MM.1S (cell line): ENCODE measurements around the gene NPEPL1.

Experiments used
- DNase-seq: peaks from one replicate; pipeline ENCODE4 v3.0.0-alpha.2; 2015
- H2AFZ ChIP-seq: fragments of 300-600 bp; sonication (generic); 2 replicates; pipeline ENCODE4 v1.6.0; 2016; ENCODE audit warnings: antibody characterized with exemption, low read length
- H3F3A ChIP-seq: fragments of 300-600 bp; sonication (generic); 2 replicates; pipeline ENCODE4 v1.6.1; 2016; ENCODE audit warnings: mild to moderate bottlenecking, antibody characterized with exemption, low read length, moderate library complexity, mixed read lengths; ENCODE audit not compliant: insufficient read depth
- H3K27ac ChIP-seq: fragments of 300-600 bp; sonication (generic); 2 replicates; pipeline ENCODE4 v1.5.1; 2016; ENCODE audit warnings: mild to moderate bottlenecking, low read length
- H3K27me3 ChIP-seq: fragments of 300-600 bp; sonication (generic); replicated peaks from 2 replicates; pipeline ENCODE4 v1.6.0; 2016; ENCODE audit warnings: low read length; ENCODE audit not compliant: insufficient read depth
- H3K36me3 ChIP-seq: fragments of 300-600 bp; sonication (generic); replicated peaks from 2 replicates; pipeline ENCODE4 v1.6.1; 2016; ENCODE audit warnings: mild to moderate bottlenecking, low read length, mixed read lengths; ENCODE audit not compliant: insufficient read depth
- H3K4me1 ChIP-seq: fragments of 300-600 bp; sonication (generic); 2 replicates; pipeline ENCODE4 v1.6.1; 2016; ENCODE audit warnings: low read length, mixed read lengths
- H3K4me2 ChIP-seq: fragments of 300-600 bp; sonication (generic); 2 replicates; pipeline ENCODE4 v1.6.0; 2016; ENCODE audit warnings: low read depth, low read length
- H3K4me3 ChIP-seq: fragments of 300-600 bp; sonication (generic); 2 replicates; pipeline ENCODE4 v1.5.1; 2016; ENCODE audit warnings: low read length, mixed read lengths
- H3K79me2 ChIP-seq: fragments of 300-600 bp; sonication (generic); 2 replicates; pipeline ENCODE4 v1.6.1; 2016; ENCODE audit warnings: mixed run types, low read length, mixed read lengths
- H3K9ac ChIP-seq: fragments of 300-600 bp; sonication (generic); 2 replicates; pipeline ENCODE4 v1.6.1; 2016; ENCODE audit warnings: low read length, mixed read lengths
- H3K9me2 ChIP-seq: fragments of 300-600 bp; sonication (generic); replicated peaks from 2 replicates; pipeline ENCODE4 v1.6.1; 2016; ENCODE audit warnings: mild to moderate bottlenecking, low read length, mixed read lengths; ENCODE audit not compliant: insufficient read depth
- H3K9me3 ChIP-seq: fragments of 300-600 bp; sonication (generic); replicated peaks from 2 replicates; pipeline ENCODE4 v1.6.1; 2016; ENCODE audit warnings: mild to moderate bottlenecking, low read length, mixed read lengths; ENCODE audit not compliant: insufficient read depth
- H4K20me1 ChIP-seq: fragments of 300-600 bp; sonication (generic); 2 replicates; pipeline ENCODE4 v1.6.1; 2016; ENCODE audit warnings: mild to moderate bottlenecking, low read length, moderate library complexity, mixed read lengths; ENCODE audit not compliant: insufficient read depth
- EZH2 ChIP-seq: fragments of 300-600 bp; sonication (generic); optimal IDR thresholded peaks from 2 replicates; pipeline ENCODE3; 2017; ENCODE audit warnings: low read depth, mild to moderate bottlenecking, antibody characterized with exemption, low read length, mixed read lengths
- EZH2phosphoT487 ChIP-seq: fragments of 300-600 bp; sonication (generic); IDR thresholded peaks from 2 replicates; pipeline ENCODE4 v1.6.1; 2018; ENCODE audit warnings: antibody characterized with exemption, low read length
- TF ChIP-seq, protein P1 (sequence below): fragments of 300-600 bp; sonication (generic); IDR thresholded peaks from 2 replicates; pipeline ENCODE4 v1.5.1; 2016; ENCODE audit warnings: antibody characterized with exemption, low read length, mixed read lengths

NPEPL1 gene

DNA sequence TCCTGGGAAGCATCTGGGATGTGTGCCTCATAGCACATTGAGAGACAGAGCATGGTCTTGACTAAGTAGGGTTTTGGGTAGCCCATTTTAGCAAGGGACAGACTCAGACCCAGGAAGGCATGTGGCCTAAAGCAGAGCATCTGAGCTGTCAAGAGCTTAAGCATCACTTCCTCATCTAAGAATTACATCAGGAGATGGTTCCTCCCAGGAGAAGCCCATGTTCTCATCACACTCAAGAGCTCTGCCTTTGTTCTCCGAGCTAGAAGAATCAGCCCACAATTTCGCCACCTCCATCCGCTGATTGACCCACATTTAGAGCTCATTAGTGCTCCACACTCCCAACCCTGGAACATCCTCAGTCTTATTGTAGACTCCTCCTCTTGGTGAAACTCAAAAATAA is 68.3 kb downstream of the NPEPL1 start:
- Histone ChIP-seq H3K27ac (no peak overlapping the region), H3K9ac (no peak overlapping the region), H3K79me2 (no peaks in the 10 kb centered on the region), H3K4me3 (no peak overlapping the region), H3K4me2 (no peak overlapping the region), H2AFZ (no peak overlapping the region), H3K4me1 (no peaks in the 10 kb centered on the region), H3K9me3 (no peaks in the 10 kb centered on the region), H3K27me3 (peaks cover 97% of the 10 kb centered on the region), H3K36me3 (no peaks in the 10 kb centered on the region), H3F3A (no peaks in the 10 kb centered on the region), H3K9me2 (no peaks in the 10 kb centered on the region), H4K20me1 (no peaks in the 10 kb centered on the region)
- DNase-seq, result no peak
- TF ChIP-seq, protein P1, sequence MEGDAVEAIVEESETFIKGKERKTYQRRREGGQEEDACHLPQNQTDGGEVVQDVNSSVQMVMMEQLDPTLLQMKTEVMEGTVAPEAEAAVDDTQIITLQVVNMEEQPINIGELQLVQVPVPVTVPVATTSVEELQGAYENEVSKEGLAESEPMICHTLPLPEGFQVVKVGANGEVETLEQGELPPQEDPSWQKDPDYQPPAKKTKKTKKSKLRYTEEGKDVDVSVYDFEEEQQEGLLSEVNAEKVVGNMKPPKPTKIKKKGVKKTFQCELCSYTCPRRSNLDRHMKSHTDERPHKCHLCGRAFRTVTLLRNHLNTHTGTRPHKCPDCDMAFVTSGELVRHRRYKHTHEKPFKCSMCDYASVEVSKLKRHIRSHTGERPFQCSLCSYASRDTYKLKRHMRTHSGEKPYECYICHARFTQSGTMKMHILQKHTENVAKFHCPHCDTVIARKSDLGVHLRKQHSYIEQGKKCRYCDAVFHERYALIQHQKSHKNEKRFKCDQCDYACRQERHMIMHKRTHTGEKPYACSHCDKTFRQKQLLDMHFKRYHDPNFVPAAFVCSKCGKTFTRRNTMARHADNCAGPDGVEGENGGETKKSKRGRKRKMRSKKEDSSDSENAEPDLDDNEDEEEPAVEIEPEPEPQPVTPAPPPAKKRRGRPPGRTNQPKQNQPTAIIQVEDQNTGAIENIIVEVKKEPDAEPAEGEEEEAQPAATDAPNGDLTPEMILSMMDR, result no peak
- TF ChIP-seq EZH2phosphoT487, result no peak
- no peak for TF ChIP-seq EZH2

DNA sequence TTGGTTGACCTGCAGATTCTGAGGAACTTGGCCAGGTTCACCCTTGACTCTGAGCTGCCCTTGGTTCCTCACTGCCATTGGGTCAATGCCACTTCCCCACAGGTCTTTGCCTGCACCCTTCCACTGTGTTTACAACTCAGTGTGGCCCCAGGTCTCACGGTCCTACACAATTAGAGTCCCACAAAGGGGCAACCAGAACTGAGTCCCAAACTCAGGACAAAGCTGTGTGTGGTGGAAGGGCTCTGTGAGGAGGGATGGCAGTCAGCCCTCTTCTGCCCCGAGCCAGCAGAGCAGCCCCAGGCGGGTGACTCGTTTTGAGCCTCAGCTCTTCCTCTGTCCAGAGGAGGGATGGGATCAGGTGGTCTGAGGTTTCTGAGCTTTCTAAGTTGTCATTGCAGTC is 69.5 kb downstream of the NPEPL1 start:
- Histone ChIP-seq H3K36me3 (no peaks in the 10 kb centered on the region), H2AFZ (no peak overlapping the region), H3K4me1 (no peaks in the 10 kb centered on the region), H3K4me2 (no peak overlapping the region), H3K27me3 (peaks cover 97% of the 10 kb centered on the region), H4K20me1 (no peaks in the 10 kb centered on the region), H3K79me2 (no peaks in the 10 kb centered on the region), H3K9ac (no peak overlapping the region), H3K4me3 (no peak overlapping the region), H3K27ac (no peak overlapping the region), H3F3A (no peaks in the 10 kb centered on the region), H3K9me2 (no peaks in the 10 kb centered on the region), H3K9me3 (no peaks in the 10 kb centered on the region)
- DNase-seq, result no peak
- TF ChIP-seq, protein P1, result no peak
- no peak for TF ChIP-seq EZH2
- TF ChIP-seq EZH2phosphoT487, result no peak

DNA sequence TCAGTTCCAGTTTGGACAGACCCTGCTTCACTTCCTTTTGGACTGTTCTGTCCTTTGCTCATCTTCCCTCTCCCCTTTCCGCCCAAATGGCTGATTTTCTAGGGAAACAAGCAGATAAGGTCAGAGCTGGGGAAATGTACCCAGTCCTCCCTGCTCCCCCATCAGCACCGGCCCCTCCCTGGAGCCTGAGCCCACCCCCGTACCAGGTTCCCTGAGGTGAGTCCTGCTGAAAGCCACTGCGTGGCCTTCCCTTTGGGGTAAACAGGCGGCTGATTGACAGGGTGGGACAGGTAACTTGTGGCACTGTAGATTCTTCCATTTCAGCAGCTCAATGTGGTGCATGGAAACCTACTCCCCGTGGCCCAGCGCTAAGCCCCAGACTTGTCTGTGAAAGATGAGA is 70.5 kb downstream of the NPEPL1 start:
- Histone ChIP-seq H3K27ac (no peak overlapping the region), H2AFZ (no peak overlapping the region), H3K79me2 (no peaks in the 10 kb centered on the region), H3K36me3 (no peaks in the 10 kb centered on the region), H3K9ac (no peak overlapping the region), H3K4me1 (no peaks in the 10 kb centered on the region), H3K4me2 (no peak overlapping the region), H3K27me3 (peaks cover 97% of the 10 kb centered on the region), H3K4me3 (no peak overlapping the region), H3K9me2 (no peaks in the 10 kb centered on the region), H4K20me1 (no peaks in the 10 kb centered on the region), H3F3A (no peaks in the 10 kb centered on the region), H3K9me3 (no peaks in the 10 kb centered on the region)
- TF ChIP-seq EZH2phosphoT487, result no peak
- no peak for TF ChIP-seq EZH2
- TF ChIP-seq, protein P1, result no peak
- no peak for DNase-seq
